ENCODE results near the gene RORC. TPM values are rescaled to one million over a fixed set of nuclear protein-coding genes. Genes with fewer than 3 reads are reported as not detected.
"Not testable (repeated sequence)": the region's sequence is repeated elsewhere in the genome, so short reads cannot be mapped to it uniquely, and the experiment has no call there.

Gene RORC
- total RNA-seq, 1 donor from 2014 or later, result 8.9 TPM

DNA sequence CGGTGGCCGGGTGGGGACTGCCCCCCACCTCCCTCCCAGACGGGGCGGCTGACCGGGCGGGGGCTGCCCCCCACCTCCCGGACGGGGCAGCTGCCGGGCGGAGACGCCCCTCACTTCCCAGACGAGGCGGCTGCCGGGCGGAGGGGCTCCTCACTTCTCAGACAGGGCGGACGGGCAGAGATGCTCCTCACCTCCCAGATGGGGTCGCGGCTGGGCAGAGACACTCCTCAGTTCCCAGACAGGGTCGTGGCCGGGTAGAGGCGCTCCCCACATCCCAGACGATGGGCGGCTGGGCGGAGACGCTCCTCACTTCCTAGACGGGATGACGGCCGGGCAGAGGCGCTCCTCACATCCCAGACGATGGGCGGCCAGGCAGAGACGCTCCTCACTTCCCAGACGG, 62.3 kb downstream of the RORC start:
- H3K36me3 ChIP-seq (ENCODE audit: control insufficient read depth in 3 of 3, insufficient read depth in 3 of 3, low read length in 3 of 3), result peaks cover 2 to 11% (median 8%) of the 10 kb centered on the region in 3 donors
- not testable (repeated sequence) for H3K4me1 ChIP-seq (ENCODE audit: control insufficient read depth in 3 of 3, insufficient read depth in 3 of 3, low read length in 3 of 3); H3K9me3 ChIP-seq (ENCODE audit: control insufficient read depth in 3 of 3, low read length in 3 of 3); H3K9ac ChIP-seq (ENCODE audit: low read depth in 1 of 3, low read length in 3 of 3); H3K27ac ChIP-seq (ENCODE audit: low read depth, low read length); H3K27me3 ChIP-seq (ENCODE audit: control insufficient read depth in 3 of 3, insufficient read depth in 3 of 3, low read length in 3 of 3); H3K4me3 ChIP-seq (ENCODE audit: low read length in 3 of 3)

DNA sequence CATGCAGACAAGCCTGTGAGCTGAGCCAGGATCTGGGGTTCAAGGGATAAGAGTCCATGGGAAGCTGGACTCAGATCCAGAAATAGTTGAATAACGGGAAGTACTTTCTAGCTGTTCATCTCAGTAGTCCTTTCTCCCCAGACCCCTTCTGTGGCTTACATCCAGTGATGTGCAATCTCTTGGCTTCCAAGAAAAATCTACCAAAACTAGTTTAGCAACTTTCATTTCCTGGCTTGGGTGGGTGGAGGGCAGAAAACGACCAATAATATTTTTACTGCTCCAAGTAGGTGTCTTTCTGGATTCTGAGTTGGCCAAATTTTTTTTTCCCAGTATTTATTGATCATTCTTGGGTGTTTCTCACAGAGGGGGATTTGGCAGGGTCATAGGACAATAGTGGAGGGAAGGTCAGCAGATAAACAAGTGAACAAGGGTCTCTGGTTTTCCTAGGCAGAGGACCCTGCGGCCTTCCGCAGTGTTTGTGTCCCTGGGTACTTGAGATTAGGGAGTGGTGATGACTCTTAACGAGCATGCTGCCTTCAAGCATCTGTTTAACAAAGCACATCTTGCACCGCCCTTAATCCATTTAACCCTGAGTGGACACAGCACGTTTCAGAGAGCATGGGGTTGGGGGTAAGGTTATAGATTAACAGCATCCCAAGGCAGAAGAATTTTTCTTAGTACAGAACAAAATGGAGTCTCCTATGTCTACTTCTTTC, 63.1 kb downstream of the RORC start:
- H3K36me3 ChIP-seq (ENCODE audit: control insufficient read depth in 3 of 3, insufficient read depth in 3 of 3, low read length in 3 of 3); H3K9me3 ChIP-seq (ENCODE audit: control insufficient read depth in 3 of 3, low read length in 3 of 3); H3K4me3 ChIP-seq (ENCODE audit: low read length in 3 of 3); H3K27me3 ChIP-seq (ENCODE audit: control insufficient read depth in 3 of 3, insufficient read depth in 3 of 3, low read length in 3 of 3); H3K27ac ChIP-seq (ENCODE audit: low read depth, low read length); H3K9ac ChIP-seq (ENCODE audit: low read depth in 1 of 3, low read length in 3 of 3); H3K4me1 ChIP-seq (ENCODE audit: control insufficient read depth in 3 of 3, insufficient read depth in 3 of 3, low read length in 3 of 3): not testable (repeated sequence)

DNA sequence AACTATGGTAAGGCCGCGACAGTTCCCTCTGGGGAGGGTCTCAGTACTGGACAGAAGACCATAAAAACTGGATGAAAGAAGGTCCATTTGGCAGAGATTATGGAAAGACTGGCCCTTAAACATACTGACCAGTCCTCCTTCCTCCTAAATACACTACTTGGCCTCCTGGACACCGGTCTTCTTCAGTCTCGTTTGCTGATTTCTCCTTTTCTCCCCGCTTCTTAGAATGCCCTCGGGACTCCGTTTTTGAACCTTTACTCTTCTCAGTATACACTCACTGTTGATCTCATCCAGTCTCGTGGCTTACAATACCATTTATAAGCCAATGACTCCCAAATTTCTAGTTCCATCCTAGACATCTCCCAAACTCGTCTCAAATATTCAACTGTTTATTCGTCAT, 67.6 kb downstream of the RORC start:
- Histone ChIP-seq H3K4me3 (ENCODE audit: low read length in 3 of 3) (peak overlapping the region; percentile 76 to 90 (median 85)), H3K4me1 (ENCODE audit: control insufficient read depth in 3 of 3, insufficient read depth in 3 of 3, low read length in 3 of 3) (peaks cover 8 to 11% (median 11%) of the 10 kb centered on the region in 3 donors), H3K9ac (ENCODE audit: low read depth in 1 of 3, low read length in 3 of 3) (peak overlapping the region; percentile 75 to 92 (median 75)), H3K27ac (ENCODE audit: low read depth, low read length) (peak overlapping the region; percentile 86), H3K36me3 (ENCODE audit: control insufficient read depth in 3 of 3, insufficient read depth in 3 of 3, low read length in 3 of 3) (peaks cover 17 to 26% (median 24%) of the 10 kb centered on the region in 3 donors), H3K27me3 (ENCODE audit: control insufficient read depth in 3 of 3, insufficient read depth in 3 of 3, low read length in 3 of 3) (no peaks in the 10 kb centered on the region), H3K9me3 (ENCODE audit: control insufficient read depth in 3 of 3, low read length in 3 of 3) (no peaks in the 10 kb centered on the region)

DNA sequence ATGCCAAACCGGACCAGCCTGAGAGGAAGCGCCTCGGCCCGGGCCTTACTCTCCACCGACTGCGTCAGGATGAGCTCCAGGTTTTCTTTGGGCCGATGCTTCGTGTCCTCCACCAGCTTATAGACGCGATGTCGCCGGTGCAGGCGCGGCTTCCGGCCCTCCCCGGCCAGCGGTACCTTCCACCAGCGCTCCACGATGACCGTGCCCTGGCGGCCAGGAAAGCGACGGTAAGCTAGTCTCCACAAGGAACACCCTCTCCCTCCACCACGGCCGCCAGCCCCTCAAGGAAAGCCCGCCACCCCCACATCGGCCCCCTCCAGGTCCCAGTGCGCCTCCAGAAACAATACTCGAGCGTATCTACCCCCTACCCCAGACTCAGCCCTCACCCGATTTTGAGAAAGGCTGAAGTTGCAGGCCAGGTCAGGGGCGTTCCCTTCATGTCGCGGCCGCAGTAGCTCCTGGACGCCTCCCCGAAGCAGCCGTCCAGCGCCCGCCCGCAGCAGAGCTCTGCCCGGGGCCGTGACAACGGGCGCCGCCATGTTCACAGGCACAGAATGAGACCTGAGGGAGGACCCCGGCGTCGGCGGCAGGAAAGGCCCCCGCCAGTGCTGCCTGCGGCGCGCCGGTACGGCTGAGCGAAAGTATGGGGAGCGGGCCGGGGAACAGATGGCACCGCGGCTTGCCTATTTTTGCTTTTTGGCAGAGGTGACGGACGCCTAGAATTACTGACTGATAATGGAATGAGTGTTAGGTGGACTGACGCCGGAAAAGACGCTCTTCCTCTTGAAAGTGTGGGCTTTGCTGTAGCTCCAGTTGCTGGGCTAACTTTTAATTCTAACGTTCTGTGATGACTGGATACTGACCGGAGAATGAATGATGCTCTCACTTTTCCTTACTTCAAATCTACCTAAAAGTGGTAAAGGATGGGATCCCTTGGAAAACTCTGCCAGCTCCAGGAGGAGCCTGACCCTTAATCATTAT, 68.4 kb downstream of the RORC start, which contains the start of gene MRPL9:
Gene MRPL9, minus strand, starts transcription at position 556 of the 981 bp plus-strand sequence. Its CDS starts 17 bp downstream, at position 539.
- Histone ChIP-seq H3K36me3 (ENCODE audit: control insufficient read depth in 3 of 3, insufficient read depth in 3 of 3, low read length in 3 of 3) (peaks cover 18 to 31% (median 28%) of the 10 kb centered on the region in 3 donors), H3K4me3 (ENCODE audit: low read length in 3 of 3) (peak within 1 kb of the TSS; percentile 76 to 90 (median 85)), H3K27me3 (ENCODE audit: control insufficient read depth in 3 of 3, insufficient read depth in 3 of 3, low read length in 3 of 3) (no peaks in the 10 kb centered on the region), H3K4me1 (ENCODE audit: control insufficient read depth in 3 of 3, insufficient read depth in 3 of 3, low read length in 3 of 3) (peaks cover 8 to 11% (median 11%) of the 10 kb centered on the region in 3 donors), H3K9ac (ENCODE audit: low read depth in 1 of 3, low read length in 3 of 3) (peak within 1 kb of the TSS; percentile 75 to 92 (median 75)), H3K27ac (ENCODE audit: low read depth, low read length) (peak within 1 kb of the TSS; percentile 86), H3K9me3 (ENCODE audit: control insufficient read depth in 3 of 3, low read length in 3 of 3) (no peaks in the 10 kb centered on the region)

DNA sequence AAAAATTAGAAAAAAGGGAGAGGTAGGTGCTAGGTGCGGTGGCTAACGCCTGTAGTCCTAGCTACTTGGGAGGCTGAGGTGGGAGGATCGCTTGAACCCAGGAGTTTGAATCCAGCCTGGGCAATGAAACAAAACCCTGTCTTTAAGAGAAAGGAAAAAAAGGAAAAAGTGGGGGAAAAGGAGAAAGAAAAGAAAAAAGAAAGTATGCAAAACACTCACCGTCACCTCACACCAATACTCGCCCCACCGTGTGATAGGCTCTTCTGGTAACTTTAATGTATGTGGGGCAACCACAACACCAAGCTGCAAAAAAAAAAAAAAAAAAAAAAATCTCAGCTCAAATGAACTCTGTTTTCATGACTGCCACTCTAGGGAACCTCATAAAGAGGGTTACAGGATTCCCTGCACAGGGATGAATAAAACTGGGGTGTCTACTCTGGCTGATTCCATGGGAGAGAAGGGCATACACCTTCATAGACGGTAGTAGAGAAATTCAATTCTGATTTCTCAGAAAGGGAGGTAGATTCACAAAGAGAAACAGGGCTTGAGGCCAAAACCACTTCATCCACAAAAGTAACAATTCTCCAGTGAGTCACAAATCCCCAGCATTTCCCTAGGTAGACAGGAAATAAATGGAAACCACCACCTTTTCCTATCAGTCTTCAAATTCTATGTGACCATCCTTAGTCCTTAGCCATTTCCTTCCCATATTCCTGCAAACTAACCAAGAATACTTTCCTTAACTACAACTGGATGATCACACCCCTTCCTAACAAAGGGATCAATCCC, 70.8 kb downstream of the RORC start:
- peaks cover 8 to 11% (median 11%) of the 10 kb centered on the region in 3 donors for H3K4me1 ChIP-seq (ENCODE audit: control insufficient read depth in 3 of 3, insufficient read depth in 3 of 3, low read length in 3 of 3)
- no peaks in the 10 kb centered on the region for H3K27me3 ChIP-seq (ENCODE audit: control insufficient read depth in 3 of 3, insufficient read depth in 3 of 3, low read length in 3 of 3)
- H3K36me3 ChIP-seq (ENCODE audit: control insufficient read depth in 3 of 3, insufficient read depth in 3 of 3, low read length in 3 of 3), result peaks cover 29 to 43% (median 36%) of the 10 kb centered on the region in 3 donors
- no peak overlapping the region for H3K4me3 ChIP-seq (ENCODE audit: low read length in 3 of 3)
- no peaks in the 10 kb centered on the region for H3K9me3 ChIP-seq (ENCODE audit: control insufficient read depth in 3 of 3, low read length in 3 of 3)
- H3K27ac ChIP-seq (ENCODE audit: low read depth, low read length), result no peak overlapping the region
- H3K9ac ChIP-seq (ENCODE audit: low read depth in 1 of 3, low read length in 3 of 3), result no peak overlapping the region

DNA sequence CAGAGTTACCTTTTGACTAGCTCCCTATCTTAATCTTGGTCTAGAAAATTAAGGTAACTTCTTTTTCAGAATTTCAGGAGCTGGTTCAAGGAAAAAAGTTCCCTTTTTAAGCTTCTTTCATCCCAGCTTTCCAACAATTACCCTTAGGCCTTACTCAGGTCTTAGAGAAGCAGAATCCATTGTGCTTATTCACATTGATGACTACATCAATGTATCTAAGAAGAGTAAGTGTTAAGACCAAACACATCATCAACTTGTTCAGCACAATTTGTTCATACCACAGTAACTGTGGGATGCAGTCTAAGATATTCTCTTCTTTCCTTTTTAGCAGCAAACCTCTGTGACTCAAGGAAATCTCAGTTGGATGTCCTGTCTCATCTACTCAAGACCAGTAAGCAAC, 72.4 kb downstream of the RORC start:
- Histone ChIP-seq H3K27me3 (ENCODE audit: control insufficient read depth in 3 of 3, insufficient read depth in 3 of 3, low read length in 3 of 3) (no peaks in the 10 kb centered on the region), H3K9ac (ENCODE audit: low read depth in 1 of 3, low read length in 3 of 3) (no peak overlapping the region), H3K4me1 (ENCODE audit: control insufficient read depth in 3 of 3, insufficient read depth in 3 of 3, low read length in 3 of 3) (peaks cover 8 to 11% (median 11%) of the 10 kb centered on the region in 3 donors), H3K4me3 (ENCODE audit: low read length in 3 of 3) (no peak overlapping the region), H3K36me3 (ENCODE audit: control insufficient read depth in 3 of 3, insufficient read depth in 3 of 3, low read length in 3 of 3) (peaks cover 34 to 43% (median 36%) of the 10 kb centered on the region in 3 donors), H3K9me3 (ENCODE audit: control insufficient read depth in 3 of 3, low read length in 3 of 3) (no peaks in the 10 kb centered on the region), H3K27ac (ENCODE audit: low read depth, low read length) (no peak overlapping the region)

DNA sequence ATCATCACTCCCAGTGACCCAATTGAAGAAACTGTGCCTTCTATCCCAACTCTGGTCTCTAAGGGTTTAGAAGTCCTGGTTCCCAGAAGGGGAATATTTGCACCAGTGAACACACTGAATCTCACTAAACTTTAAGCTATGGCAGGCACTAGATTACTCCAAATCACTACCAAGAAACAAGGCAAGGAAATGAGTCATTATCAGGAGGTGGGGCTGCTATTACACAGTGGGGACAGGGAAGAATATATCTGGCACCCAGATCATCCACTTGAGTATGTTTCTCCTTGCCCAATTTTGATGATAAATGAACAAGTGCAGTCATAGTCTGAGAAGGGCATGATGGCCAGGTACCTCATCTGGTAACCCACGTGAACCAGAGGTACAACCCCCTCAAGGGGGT, 75.3 kb downstream of the RORC start:
- Histone ChIP-seq H3K27me3 (ENCODE audit: control insufficient read depth in 3 of 3, insufficient read depth in 3 of 3, low read length in 3 of 3) (no peaks in the 10 kb centered on the region), H3K9me3 (ENCODE audit: control insufficient read depth in 3 of 3, low read length in 3 of 3) (no peaks in the 10 kb centered on the region), H3K4me1 (ENCODE audit: control insufficient read depth in 3 of 3, insufficient read depth in 3 of 3, low read length in 3 of 3) (no peaks in the 10 kb centered on the region), H3K36me3 (ENCODE audit: control insufficient read depth in 3 of 3, insufficient read depth in 3 of 3, low read length in 3 of 3) (peaks cover 27 to 35% (median 28%) of the 10 kb centered on the region in 3 donors), H3K27ac (ENCODE audit: low read depth, low read length) (no peak overlapping the region), H3K9ac (ENCODE audit: low read depth in 1 of 3, low read length in 3 of 3) (no peak overlapping the region), H3K4me3 (ENCODE audit: low read length in 3 of 3) (no peak overlapping the region)

Small RNA genes within 50 kb of the gene (small RNA-seq; reads per million reads assigned to genes)
- gene RF00019, result not detected

Other genes starting within 250 kb of the RORC start
- 36.0 TPM for gene SNX27, start 219.8 kb downstream of the RORC start, total RNA-seq
- under 0.01 TPM for gene CELF3, start 115.0 kb downstream of the RORC start, total RNA-seq
- gene RIIAD1, start 110.3 kb downstream of the RORC start, total RNA-seq, result not detected
- 90.3 TPM for gene MRPL9, start 68.3 kb downstream of the RORC start, total RNA-seq
- 4.7 TPM for gene TDRKH, start 41.3 kb downstream of the RORC start, total RNA-seq
- gene LINGO4, start 26.4 kb downstream of the RORC start, total RNA-seq, result under 0.01 TPM
- gene C2CD4D, start 8.0 kb upstream of the RORC start, total RNA-seq, result not detected
- gene THEM5, start 21.9 kb upstream of the RORC start, total RNA-seq, result not detected
- gene THEM4, start 77.7 kb upstream of the RORC start, total RNA-seq, result 8.4 TPM
- gene S100A10, start 162.1 kb upstream of the RORC start, total RNA-seq, result 43.8 TPM
- 10.4 TPM for gene S100A11, start 205.2 kb upstream of the RORC start, total RNA-seq

Data from skeletal muscle tissue (tissue), 5 donors.